GM12873 (cell line): ENCODE measurements around the gene RHOT2.

Source experiments
- TF ChIP-seq, protein P1 (sequence below): IDR thresholded peaks from 2 replicates; pipeline ENCODE4 v1.5.1; 2012; ENCODE audit warnings: low read depth, mild to moderate bottlenecking, moderate library complexity, low read length, control low read depth; ENCODE audit not compliant: insufficient read depth; ENCODE audit errors: missing control alignments

Gene RHOT2

DNA sequence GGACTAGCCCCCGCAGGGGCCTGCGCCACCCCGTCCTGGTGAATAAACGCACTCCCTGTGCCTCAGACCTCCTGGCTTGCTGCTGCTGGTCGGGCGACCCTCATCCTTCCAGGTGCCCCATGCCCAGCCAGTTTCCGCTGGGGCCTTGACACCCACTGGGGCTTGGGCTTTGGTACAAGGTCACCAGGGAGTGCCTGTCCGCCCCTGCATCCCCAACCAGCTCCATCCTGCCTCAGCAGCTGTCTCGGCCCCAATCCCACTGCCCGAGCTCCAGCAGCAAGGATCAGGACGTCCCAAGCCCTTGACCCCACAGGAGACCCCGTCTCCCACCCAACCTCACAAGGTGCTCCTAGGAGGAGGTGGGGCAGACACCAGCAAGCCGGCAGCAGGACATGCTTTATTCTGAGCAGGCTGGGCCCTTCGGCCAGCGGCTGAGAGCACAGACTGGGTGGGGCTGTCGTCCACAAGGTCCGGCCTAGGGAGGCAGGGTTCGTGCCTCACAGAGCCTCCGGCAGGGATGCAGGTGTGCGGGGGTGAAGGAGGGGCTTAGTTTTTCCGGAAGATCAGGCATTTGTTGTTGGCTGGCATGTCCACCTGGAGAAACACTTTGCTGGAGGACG is 33.8 kb upstream of the RHOT2 start:
- TF ChIP-seq, protein P1, sequence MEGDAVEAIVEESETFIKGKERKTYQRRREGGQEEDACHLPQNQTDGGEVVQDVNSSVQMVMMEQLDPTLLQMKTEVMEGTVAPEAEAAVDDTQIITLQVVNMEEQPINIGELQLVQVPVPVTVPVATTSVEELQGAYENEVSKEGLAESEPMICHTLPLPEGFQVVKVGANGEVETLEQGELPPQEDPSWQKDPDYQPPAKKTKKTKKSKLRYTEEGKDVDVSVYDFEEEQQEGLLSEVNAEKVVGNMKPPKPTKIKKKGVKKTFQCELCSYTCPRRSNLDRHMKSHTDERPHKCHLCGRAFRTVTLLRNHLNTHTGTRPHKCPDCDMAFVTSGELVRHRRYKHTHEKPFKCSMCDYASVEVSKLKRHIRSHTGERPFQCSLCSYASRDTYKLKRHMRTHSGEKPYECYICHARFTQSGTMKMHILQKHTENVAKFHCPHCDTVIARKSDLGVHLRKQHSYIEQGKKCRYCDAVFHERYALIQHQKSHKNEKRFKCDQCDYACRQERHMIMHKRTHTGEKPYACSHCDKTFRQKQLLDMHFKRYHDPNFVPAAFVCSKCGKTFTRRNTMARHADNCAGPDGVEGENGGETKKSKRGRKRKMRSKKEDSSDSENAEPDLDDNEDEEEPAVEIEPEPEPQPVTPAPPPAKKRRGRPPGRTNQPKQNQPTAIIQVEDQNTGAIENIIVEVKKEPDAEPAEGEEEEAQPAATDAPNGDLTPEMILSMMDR, result no peak

DNA sequence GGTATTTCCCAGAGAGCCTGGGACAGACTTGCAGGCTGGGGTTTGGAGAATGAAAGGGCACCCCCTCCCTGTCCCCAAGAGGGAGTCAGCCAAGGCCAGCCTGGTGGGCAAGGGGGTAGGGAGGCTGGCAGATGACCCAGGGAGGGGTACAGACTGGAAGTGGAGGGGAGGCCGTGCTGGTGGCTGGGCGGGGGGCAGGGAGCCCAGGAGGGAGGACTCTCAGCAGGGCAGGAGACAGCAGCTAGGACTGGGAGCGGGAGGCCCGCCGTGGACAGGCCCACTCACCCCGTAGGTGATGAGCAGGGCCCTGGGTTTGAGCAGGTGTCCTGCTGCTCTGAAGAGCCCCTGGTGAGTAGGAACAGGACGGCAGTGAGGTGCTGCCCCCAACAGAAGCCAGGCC is 32.9 kb upstream of the RHOT2 start:
- TF ChIP-seq, protein P1, result no peak

DNA sequence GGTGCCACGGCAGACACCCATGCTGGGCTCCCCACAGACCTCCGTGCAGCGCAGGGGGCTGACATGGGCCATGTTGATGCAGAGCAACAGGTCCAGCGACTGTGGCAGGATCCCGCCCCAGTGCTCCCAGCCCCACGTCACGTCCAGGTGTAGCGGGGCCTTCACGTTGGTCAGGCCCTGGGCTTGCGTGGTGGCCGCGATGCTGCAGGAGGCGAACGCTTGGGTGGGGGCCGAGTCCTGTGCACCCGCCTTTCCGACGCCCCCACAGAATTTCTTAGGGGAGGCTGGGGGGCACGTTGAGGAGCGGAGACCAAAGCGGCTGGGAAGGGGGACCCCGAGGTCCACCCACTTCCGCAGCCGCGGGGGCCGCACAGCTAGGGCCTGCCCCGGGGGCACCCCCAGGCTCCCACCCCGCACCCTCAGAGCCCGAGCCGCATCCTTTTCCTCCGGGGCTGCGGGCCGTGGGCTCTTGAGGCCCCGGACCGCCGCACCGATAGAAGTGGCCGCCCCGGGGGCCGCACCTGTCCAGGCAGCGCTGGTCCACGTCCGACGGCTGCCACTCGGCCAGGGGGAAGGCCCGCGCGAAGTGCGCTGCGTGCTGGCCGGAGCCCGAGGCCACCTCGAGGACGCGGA is 32.2 kb upstream of the RHOT2 start:
- TF ChIP-seq, protein P1, result no peak

DNA sequence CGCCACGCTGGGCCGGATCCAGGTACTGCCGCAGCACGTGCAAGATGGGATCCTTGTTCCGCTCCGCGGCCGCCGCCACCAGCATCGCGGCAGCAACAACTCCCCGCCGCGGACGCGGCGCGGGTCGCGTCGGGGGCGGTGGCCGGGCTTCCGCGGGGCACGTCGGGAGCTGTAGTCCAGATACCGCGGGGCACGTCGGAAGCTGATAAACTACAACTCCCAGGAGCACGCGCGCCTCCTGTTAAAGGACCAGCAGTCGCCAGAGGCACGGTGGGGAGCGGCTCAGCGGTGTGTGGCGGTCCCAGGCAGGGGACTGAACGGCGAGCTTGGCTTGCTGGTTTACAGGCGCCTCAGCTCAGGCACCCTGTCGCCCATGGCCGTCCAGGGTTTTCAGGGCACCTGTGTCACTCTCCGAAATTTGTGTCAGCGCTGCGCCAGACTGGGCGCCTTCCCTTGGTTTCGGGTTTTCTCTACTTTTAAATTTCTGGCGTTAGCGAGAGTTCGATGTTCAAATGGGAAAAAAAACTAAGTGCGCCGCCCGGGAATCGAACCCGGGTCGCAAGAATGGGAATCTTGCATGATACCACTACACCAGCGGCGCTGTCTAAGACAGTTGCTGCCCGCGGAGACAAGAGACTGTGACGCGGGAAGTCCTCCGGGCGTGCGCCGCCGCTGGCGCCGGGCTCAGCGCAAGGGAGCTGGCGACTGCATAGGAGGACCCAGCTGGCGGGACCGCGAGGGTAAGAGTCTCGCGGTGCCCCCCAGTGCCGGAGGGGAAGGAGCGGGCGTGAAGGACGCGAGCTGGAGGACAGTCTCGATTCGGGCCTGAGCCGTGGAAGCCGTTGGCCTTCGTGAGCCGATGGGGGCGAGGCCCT is 31.5 kb upstream of the RHOT2 start, which contains the start of gene METTL26:
Gene METTL26, minus strand, starts transcription at position 100 of the 875 bp plus-strand sequence. Its CDS starts 15 bp downstream, at position 85.
- TF ChIP-seq, protein P1, result no peak

GRCh38 chr16:637081-638018 is 30.6 kb upstream of the RHOT2 start:
- TF ChIP-seq, protein P1, result no peak

DNA sequence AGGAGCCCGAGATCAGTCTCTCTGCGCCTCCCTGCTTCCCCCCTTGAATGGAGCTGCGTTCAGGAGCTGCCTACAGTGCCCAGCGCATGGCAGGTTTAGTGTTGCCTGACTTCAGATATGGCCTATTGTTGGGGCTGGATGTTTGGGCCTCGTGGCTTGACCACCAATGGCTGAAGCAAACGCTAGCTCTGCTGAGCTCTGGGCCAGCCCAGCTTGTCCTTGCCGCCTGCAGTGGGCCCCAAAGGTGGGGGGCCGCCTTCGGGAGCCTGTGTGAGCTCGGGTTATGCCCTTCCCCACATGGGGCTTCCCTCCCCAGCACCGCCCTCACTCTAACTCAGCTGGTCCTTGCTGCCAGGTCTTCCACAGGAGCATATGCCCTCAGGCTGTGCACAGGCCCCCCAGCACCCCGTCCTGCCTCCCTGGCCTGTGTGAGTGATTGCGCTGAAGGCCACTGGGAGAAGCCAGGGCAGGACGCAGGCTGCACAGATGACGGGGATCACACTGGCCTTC is 29.8 kb upstream of the RHOT2 start:
- TF ChIP-seq, protein P1, result no peak
